Left ventricle myocardium superior (tissue), 1 donor: ENCODE results near the gene VPS4A. TPM values are rescaled to one million over a fixed set of nuclear protein-coding genes. Genes with fewer than 3 reads are reported as not detected.
A peak's percentile ranks its signal among the peaks of the same experiment; 100 is the strongest.

ENCODE experiments used
- ATAC-seq: fragments of 200-7000 bp; cut with Tn5 transposase; one replicate; pipeline ENCODE4 v1.9.1; 2020; ENCODE audit warnings: mild to moderate bottlenecking, moderate library complexity
- DNase-seq: peaks from one replicate; pipeline ENCODE4 v3.0.0-alpha.2; 2020
- intact Hi-C: fragments of 100-400 bp; cut with micrococcal nuclease; formaldehyde crosslinking; loops from one replicate; pipeline ENCODE4 v1.11.0; 2022
- total RNA-seq: library from RNA; stranded (reverse); fragmentation: NEBNext Ultra II Directional; extraction: Animal tissue kit (Norgen Biotek cat#: 25700); gene quantifications from one replicate; pipeline ENCODE4 v1.2.1, GENCODE V29; 2021
- donor health status: DM: no; HTN: yes; CAD: no; lungs with severe emphysema.

VPS4A gene
- total RNA-seq, 1 donor from 2014 or later: 30.3 TPM

DNA sequence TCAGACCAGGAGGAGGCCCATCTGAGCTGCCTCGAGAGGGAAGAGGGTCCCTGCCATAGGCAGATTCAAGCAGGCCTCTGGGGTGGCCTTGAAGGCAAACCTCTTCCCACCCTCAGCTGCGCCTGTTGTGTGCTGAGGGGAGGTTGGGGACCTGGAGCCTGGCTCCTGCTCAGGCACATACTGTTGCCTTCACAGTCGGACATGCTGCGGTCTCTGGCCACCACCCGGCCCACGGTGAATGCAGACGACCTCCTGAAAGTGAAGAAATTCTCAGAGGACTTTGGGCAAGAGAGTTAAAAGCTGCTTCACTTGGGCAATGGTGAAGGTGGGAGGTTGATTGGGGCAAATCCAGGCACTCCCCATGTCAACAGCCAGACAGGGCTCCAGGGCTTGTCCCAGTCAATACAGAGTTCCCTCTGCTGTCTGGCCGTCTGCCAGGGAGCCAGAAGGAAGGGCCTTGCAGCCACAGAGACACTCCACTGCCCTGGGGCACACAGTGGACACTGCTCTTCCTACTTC is 12.9 kb downstream of the VPS4A start:
- intact Hi-C loops: no loop called here
- ATAC-seq: peak; percentile 71
- peak; percentile 82 for DNase-seq

DNA sequence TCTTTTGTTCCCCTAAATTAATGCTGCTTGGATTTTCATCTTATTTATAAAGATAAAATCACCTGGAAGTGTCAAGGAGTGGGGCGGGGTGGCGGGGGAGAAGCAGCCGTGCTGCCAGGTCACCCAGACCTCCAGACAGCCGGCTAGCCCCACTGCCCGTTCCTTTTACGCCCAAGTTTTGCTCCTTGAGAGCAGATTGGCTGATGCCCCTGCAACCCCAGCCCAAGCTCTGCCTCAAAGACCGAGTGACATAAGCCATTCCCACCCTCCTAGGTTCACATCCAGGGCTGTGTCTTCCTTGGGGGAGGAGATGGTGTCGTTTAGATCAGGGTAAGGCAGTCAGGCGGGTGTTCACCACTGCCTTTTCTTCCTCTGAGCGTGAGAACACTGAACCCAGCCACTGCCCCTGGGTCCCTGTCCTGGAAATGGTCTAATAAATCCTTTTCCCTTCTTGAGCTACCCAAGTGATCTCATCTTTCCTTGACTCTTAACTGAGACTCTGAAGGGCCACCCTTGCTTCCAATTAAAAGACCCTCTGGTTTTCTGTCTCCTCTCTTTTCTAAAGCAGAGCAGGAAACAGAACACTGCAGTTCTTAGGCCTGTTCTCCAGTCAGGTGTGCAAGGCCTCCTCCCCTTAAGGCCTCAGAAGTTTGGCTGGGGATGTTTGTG is 13.6 kb downstream of the VPS4A start:
- no peak for DNase-seq
- no peak for ATAC-seq
- intact Hi-C loops: no loop called here

DNA sequence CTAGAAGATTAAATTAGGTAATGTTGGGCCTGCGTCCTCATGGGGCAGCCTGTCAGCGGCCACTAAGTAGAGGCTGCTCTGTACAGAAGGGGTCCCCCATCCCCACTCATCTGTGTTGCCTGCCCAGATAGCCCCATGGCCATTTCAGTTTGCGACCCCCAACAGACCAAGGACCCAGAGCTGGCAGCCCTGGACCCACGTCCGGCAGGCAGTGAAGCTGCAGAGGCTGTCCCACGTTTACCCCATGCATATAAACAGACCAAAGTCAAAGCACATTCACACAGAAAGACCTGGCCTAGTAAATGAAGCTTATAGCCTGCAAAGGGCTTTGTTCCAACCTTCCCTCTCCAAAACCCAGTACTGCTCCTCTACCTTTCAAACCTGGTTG is 14.6 kb downstream of the VPS4A start:
- no peak for DNase-seq
- no peak for ATAC-seq
- intact Hi-C loops: no loop called here

DNA sequence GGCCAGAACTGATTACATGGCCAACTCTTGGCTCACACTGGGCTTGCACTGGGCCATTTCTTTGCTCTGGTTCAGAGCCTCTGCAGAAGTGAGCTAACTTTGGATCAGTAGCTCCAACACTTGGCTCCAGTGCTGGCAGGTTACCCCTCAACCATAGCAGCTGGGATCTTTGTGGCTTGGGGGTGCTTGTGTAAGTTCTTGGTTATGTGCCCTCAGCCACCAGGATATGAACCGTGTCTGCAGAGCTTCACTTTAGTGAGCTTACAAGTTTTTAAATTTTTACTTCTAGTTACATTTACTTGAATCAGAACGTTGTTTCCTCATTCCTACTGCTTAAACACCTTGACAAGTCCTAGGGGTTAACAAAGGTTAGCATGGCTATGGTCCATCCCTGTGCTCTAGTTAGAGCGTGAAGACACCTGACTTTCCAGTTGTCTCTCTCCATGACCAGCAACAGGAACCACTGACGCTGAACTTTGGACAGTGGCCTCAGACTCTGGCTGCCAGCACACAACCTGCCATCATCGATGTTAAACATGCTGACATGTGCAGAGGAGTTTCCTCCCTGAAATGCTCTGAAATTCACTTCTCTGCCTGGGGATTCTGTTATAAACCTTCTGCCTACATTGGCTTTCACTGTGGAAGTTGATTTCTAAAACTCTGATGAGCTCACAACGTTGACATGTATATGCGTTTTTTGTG is 15.2 kb downstream of the VPS4A start:
- intact Hi-C loops: no loop called here
- ATAC-seq (no peak), DNase-seq (no peak)

DNA sequence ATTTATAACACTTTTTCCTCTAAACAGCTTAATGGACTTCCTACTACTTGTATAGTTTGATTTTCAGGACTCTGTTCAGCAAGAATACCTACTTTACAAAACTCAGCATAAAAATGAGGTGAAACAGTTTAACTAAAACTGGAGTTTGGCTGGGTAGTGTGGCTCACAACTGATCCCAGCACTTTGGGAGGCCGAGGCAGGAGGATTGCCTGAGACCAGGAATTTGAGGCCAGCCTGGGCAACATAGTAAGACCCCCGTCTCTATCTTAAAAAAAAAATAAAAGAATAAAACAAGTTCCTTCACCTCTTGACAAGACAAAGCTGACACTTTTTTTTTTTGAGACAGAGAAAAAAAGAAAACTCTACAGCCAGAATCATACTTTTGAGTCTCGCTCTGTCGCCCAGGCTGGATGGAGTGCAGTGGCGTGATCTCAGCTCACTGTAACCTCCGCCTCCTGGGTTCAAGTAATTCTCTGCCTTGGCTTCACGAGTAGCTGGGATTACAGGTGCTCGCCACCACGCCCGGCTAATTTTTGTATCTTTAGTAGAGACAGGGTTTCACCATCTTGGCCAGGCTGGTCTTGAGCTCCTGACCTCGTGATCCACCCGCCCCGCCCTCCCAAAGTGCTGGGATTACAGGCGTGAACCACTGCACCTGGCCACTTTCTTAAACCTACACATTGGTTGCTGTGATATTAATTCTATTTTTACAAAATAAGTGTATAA is 16.6 kb downstream of the VPS4A start:
- intact Hi-C loops: no loop called here
- no peak for DNase-seq

DNA sequence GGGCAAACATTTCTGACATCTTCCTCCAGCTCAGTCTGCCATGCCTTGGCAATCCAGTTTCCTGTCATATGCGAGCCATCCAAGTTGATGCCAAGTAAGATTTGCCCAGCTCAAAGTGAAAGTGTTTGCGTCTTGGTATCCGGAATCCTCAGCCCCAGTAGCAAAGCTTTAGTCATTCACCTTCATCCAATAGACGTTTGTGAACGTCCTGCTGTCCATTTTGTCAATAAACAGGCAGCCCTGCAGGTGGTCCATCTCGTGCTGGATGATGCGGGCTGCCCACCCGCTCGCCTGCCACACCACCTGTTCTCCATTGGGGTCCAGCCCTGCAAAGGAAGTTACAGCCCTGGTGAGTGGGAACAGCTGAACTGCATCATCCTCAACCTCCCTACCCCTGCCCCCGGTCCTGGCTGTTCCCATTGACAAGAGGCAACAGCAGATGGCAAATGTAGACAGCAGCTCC is 17.7 kb downstream of the VPS4A start:
- intact Hi-C loops: no loop called here
- DNase-seq: no peak
- ATAC-seq: no peak

More for the DNA sequence above, 16.6 kb downstream of the VPS4A start:
- no peak for ATAC-seq

DNA sequence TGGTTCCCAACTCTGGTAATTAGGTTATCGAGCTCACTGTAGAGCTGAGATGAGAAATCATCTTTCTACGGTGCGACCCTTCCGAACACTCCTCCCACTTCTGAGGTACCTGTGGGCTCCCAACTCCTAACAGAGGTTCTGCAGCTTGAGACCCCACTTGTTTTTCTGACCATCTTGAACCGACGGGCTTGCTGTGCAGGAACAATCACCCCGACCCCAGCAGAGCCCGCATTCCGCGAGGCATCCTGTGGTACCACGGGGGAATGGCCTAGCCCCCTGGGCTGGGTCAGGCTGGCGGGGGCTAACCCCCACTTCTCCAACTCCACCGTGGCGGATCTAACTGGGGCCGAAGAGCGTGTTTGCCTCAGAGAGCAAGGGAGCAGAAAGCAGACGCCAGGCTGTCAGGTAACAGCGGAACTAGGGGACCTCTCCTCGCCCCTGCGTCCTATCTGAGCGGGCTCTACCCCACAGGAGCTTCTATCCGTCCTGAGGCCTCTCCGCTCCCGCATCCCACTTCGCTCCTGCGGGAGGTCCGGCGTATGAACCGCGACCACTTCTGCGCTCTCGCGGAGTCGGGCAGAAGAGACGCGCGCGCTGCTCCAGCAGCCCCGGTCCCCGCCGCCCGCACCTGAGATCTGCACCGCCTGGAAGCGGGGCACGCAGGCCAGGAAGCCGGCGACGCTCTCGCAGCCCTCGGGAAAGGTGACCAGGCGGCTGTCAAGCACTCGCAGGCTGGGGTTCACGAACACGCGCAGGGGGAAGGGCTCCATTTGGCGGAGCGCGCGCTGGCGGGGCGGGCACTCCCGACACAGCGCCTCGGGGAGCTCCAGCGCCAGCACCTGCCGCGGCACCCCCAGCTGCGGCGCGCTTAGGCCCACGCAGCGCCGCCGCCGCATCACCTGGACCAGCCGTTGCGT is 18.5 kb downstream of the VPS4A start:
- DNase-seq: peak; percentile 56
- ATAC-seq: peak; percentile 40
- intact Hi-C loops: no loop called here

DNA sequence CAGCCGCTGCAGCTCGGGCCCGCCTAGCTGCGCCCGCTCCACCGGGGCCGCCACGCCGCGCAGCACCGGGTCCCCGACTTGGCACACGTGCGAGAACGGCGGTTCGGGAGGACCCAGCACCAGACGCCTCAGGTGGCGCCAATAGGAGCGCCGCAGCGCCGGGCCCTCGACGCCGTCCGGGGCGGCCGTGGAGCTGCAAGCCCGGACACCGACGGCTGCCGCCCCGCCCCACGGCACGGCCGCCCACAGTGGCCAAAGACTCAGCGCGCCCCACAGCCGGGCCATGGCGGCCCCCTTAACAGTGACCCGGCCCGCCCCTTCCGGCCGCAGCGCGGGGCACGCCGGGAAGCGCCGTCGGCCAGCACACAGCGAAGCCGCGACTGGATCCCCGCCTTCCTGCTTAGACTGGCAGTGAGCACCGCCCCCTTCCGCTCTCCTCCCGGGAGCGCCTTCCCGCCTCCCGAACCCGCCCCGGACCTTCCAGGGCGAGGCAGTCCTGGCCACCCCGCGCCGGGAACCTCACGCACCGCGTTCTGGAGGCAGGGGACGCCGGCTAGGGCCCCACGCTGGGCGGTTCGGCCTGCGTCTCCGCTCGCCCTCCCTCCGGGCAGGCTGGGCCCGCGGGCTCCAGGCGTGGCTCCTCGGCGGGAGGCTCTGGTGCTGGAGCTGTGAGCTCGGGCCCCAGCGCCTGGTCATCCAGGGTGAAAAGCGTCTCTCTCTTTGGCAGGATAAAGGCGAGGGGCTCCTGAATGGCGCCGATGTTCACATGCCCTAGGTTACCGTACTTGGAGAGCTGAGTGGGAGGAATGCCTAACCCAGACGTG is 19.3 kb downstream of the VPS4A start, which contains the start of gene PDF:
Gene PDF, minus strand, starts transcription at position 303 of the 824 bp plus-strand sequence. Its CDS starts 18 bp downstream, at position 285.
- peak; percentile 97 for DNase-seq
- peak; percentile 98 for ATAC-seq
- intact Hi-C loops: no loop called here

DNA sequence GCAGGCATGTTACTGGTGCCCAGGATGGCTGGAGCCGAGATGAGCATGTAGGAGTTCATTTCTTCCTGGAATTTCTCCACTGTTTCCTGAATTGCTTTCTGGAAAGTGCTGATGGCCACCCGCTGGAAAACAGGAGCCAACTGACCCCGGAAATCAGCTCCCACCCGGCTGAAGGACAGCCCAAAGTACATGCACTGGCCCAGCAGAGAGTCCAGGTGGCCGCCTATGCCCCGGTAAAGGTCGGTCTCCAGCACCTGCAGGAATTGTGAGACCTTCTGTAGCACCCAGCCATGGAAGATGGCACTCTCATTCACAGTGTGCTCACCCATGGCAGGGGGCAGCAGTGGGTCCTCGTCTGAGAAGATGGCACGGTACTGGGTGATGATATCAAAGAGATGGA is 23.5 kb downstream of the VPS4A start:
- intact Hi-C loops: no loop called here
- ATAC-seq (no peak), DNase-seq (no peak)

DNA sequence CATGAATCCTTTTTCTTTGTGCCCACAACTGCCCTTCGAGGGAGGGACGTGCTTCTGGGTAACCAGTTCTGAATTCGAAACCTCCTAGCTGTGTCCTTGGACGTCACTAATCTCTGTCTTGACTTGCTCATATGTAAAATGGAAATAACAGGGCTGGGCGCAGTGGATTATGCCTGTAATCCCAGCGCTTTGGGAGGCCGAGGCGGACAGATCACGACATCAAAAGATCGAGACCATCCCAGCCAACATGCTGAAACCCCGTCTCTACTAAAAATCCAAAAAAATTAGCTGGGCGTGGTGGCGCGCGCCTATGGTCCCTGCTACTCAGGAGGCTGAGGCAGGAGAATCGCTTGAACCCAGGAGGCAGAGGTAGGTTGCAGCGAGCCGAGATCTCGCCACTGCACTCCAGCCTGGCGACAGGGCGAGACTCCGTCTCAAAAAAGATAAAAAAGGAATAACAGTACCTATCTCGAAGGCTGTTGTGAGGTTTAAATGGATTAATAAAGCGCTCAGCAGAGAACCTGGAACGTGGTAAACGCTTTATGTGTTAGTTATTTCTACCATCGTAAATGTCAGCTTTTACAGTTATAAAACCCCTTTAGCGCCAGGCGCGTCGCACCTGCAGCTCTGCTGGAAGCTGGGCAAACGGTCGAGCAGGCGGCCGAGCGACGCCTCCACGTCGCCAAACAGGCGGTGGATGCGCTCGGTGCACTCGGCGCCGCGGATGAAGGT is 27.6 kb downstream of the VPS4A start:
- intact Hi-C loops: no loop called here

DNA sequence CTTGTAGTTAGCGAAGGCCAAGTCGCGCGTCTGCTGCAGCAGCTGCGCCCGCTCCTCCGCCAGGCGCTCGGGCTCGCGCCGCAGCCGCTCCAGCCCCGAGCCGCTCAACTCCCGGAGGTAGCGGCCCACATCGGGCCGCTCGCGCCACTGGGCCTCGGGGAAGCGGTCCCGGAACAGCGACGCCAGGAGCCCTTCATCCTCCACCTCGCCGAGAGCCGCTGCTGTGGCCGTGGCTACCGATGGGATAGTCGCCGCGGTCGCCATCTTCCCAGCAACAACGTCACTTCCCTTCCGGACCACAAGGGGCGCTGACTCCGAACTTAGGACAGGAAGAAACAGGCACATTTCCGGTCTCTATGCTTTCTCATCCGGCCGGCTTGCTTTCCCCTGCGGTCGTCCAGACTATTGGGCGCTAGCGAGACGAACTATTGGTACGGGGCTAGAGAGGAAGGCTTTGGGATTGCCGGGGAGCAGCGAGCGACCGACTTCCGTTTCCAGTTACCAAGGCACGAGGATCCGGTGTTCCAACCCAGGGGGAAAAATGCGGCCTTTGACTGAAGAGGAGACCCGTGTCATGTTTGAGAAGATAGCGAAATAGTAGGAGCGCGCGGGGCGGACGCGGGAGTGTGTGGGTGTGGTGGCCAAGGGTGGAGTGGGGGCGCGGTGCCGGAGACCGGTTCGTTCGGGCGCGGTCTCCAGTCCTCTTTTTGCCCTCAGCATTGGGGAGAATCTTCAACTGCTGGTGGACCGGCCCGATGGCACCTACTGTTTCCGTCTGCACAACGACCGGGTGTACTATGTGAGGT is 28.3 kb downstream of the VPS4A start, which contains the start of the genes COG8 and NIP7:
Gene COG8, minus strand, starts transcription at position 276 of the 806 bp plus-strand sequence. Its CDS starts 12 bp downstream, at position 264.
Gene NIP7, plus strand, starts transcription at position 484 of the 806 bp plus-strand sequence. Its CDS starts 58 bp downstream, at position 542.
- intact Hi-C loops: no loop called here
- peak; percentile 99 for ATAC-seq
- DNase-seq: peak; percentile 95

More for the DNA sequence above, 27.6 kb downstream of the VPS4A start:
- DNase-seq (no peak), ATAC-seq (no peak)

DNA sequence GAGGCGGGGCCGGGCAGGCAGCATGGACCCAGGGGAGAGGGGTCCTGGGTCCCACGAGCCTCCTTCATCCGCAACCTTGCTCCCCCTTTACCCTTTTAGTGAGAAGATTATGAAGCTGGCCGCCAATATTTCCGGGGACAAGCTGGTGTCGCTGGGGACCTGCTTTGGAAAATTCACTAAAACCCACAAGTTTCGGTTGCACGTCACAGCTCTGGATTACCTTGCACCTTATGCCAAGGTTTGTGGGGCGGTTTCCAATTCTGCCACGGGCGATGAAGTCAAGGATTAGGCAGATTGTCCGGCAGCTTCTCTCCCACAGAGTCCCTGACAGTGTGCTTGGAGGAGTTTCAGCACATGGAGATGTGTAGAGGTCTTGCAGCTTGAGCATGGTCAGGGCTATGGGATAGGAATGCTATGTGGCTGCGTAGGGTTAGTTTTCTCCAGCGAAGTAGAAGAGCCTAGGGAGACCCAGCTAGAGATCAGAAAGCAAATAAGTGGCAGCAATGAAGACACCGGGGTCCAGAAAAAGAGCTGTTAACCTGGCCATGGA is 29.0 kb downstream of the VPS4A start:
- DNase-seq: no peak
- intact Hi-C loops: no loop called here
- ATAC-seq: no peak

DNA sequence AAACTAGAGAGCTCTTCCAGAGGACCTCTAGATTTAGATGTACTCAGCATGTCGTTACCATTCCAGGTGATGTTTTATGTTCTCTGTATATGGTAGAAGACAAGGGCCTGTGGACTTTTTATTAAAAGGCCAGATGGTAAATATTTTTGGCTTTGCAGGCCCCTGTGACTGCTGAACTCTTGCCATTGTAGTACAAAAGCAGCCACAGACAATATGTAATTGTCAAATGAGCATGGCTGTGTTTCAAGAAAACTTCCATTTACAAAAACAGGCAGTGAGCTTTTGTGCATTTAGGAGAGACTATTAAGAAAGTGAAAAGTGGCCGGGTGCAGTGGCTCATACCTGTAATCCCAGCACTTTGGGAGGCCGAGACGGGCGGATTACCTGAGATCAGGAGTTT is 33.0 kb downstream of the VPS4A start:
- intact Hi-C loops: no loop called here
- DNase-seq: no peak

DNA sequence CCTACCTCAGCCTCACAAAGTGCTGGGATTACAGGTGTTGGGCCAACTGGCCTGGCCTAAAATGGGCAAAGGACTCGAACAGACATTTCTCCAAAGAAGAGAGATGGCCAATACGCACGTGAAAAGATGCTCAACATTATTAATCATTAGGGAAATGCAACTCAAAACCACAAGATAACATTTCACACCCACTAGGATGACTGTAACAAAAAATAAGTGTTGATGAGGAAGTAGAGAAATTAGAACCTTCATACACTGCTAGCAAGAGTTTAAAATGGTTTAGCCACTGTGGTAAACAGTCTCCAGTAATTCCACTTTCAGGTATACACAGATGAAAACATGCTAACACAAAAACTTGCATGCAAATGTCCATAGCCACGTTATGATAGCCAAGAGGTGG is 34.8 kb downstream of the VPS4A start:
- intact Hi-C loops: no loop called here
- ATAC-seq (no peak), DNase-seq (no peak)

More for the DNA sequence above, 33.0 kb downstream of the VPS4A start:
- ATAC-seq: no peak

DNA sequence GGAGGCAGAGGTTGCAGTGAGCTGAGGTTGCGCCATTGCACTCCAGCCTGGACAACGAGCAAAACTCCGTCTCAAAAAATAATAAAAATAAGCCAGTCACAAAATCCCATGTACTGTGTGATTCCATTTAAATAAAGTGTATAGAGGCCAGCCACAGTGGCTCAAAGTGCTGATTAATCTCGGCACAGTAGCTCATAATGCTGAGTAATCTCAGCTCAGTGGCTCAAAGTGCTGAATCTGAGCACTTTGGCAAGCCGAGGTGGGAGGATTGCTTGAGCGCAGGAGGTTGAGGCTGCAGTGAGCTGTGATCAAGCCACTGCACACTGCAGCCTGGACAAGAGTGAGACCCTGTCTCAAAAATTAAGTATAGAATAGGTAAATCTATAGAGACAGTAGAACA is 35.5 kb downstream of the VPS4A start:
- ATAC-seq (no peak), DNase-seq (no peak)
- intact Hi-C loops: no loop called here

DNA sequence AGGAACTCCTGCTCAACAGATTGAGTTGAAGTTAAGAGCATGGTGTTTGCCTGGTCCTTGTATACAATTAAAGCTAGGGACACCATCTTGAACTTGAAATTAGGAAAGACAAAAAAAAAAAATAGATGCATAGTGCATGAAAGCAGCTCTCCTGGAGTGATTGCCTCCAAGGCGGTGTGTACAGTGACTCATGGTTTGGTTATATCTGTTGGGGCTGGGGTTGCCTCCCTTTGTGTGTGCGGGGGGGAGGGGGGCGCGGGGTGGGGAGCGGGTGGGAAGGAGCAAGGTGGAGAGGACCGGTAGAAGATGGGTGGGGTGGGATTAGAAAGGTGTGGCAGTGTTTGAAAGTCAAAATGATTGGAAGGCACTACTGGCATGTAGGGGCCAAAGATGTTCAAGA is 37.1 kb downstream of the VPS4A start:
- DNase-seq: no peak
- ATAC-seq: no peak
- intact Hi-C loops: no loop called here
